NCI-H146 treated with DMSO at 0.1 percent for 48 hours (cell line): ENCODE data around the gene IFTAP.

ENCODE experiments used
- DNase-seq: peaks from one replicate; lab custom pipeline; 2025; ENCODE audit not compliant: unreplicated experiment; lab: John Stamatoyannopoulos, UW

Gene IFTAP

DNA sequence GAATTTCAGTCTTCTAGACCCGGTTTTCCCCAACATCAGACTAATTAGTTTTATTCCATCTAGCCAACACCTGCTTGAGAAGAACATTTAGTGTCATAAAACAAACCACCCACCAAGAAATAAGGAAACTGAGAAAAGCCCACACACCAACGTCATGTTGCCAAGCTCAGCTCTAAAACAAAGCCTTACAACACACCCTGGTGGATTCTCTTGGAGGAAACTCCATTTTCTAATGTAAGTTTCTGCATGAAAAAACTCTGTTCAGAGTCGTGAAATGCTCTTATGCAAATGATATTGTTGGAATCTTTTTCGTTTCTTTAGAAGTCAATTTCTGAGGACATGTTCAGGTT, 108.7 kb downstream of the IFTAP start:
- DNase-seq: no peak
